GM12878 (cell line): ENCODE measurements around the gene RBM45. TPM values are rescaled to one million over a fixed set of nuclear protein-coding genes. Genes with fewer than 3 reads are reported as not detected.

Experiments
- ATAC-seq: fragments of 200-7000 bp; cut with Tn5 transposase; 3 replicates; pipeline ENCODE4 v1.9.1; 2020; ENCODE audit warnings: mild to moderate bottlenecking, moderate library complexity
- BruUV-seq: library from RNA; stranded (reverse); fragments of 400-500 nt; replicated peaks from 2 replicates; lab custom pipeline; 2021; lab: Mats Ljungman, UMichigan
- CTCF ChIA-PET: fragments of 300-600 bp; sonication (Branson Sonifier 250); formaldehyde crosslinking; extraction: SDS; loops from one replicate; lab custom pipeline; 2021; ENCODE audit warnings: inconsistent platforms; lab: Yijun Ruan, JAX
- POLR2A ChIA-PET: fragments of 350-600 bp; formaldehyde crosslinking; extraction: SDS; loops from one replicate; lab custom pipeline; 2021; ENCODE audit warnings: inconsistent platforms; lab: Charles Lee
- RAD21 ChIA-PET: fragments of 300-600 bp; sonication (Branson Sonifier 250); formaldehyde crosslinking; loops from one replicate; lab custom pipeline; 2023; ENCODE audit warnings: antibody characterized with exemption; ENCODE audit not compliant: unreplicated experiment; lab: Charles Lee
- SMC1A ChIA-PET: fragments of 300-600 bp; sonication (Branson Sonifier 250); formaldehyde crosslinking; loops from one replicate; lab custom pipeline; 2023; ENCODE audit not compliant: unreplicated experiment, uncharacterized antibody; lab: Charles Lee
- DNase-seq: peaks from one replicate; pipeline ENCODE4 v3.0.0-alpha.2; 2011; ENCODE audit warnings: low read depth, low spot score
- FAIRE-seq: peaks from 3 replicates; lab custom pipeline; 2011; peaks lifted over from hg19 to GRCh38; lab: Jason Lieb, UNC
- H2AFZ ChIP-seq: 2 replicates; pipeline ENCODE4 v1.6.0; 2011; ENCODE audit warnings: low read depth, low read length, control low read depth; ENCODE audit not compliant: control insufficient read depth
- H3K27ac ChIP-seq: 2 replicates; pipeline ENCODE4 v1.5.1; 2011; ENCODE audit warnings: control low read depth; ENCODE audit not compliant: control insufficient read depth, insufficient read depth
- H3K27me3 ChIP-seq, 2 experiments: replicated peaks in 1 of 2; 2 replicates each; pipeline versions ENCODE4 v1.6.0 to v1.6.1; 2011; ENCODE audit warnings: low read length in 1 of 2; ENCODE audit not compliant: control insufficient read depth in 2 of 2, insufficient read depth in 2 of 2
- H3K36me3 ChIP-seq, 2 experiments: 2 replicates each; pipeline ENCODE4 v1.5.1; 2011; ENCODE audit warnings: low read length in 1 of 2; ENCODE audit not compliant: control insufficient read depth in 2 of 2, insufficient read depth in 2 of 2
- H3K4me1 ChIP-seq: 2 replicates; pipeline ENCODE4 v1.6.1; 2011; ENCODE audit warnings: mild to moderate bottlenecking, low read length, moderate library complexity, mixed read lengths; ENCODE audit not compliant: control insufficient read depth, insufficient read depth
- H3K4me2 ChIP-seq: 2 replicates; pipeline ENCODE4 v1.6.0; 2011; ENCODE audit warnings: control low read depth; ENCODE audit not compliant: control insufficient read depth, insufficient read depth
- H3K4me3 ChIP-seq: fragments of 200-600 bp; sonication (generic); 2 replicates; pipeline ENCODE4 v1.5.1; 2016
- H3K79me2 ChIP-seq: 2 replicates; pipeline ENCODE4 v1.6.0; 2011; ENCODE audit warnings: low read length; ENCODE audit not compliant: control insufficient read depth, insufficient read depth
- H3K9ac ChIP-seq: 2 replicates; pipeline ENCODE4 v1.8.0; 2011; ENCODE audit warnings: low read length, control low read depth, mixed read lengths; ENCODE audit not compliant: control insufficient read depth, insufficient read depth
- H3K9me3 ChIP-seq: replicated peaks from 3 replicates; pipeline ENCODE4 v1.5.1; 2011; ENCODE audit warnings: mild to moderate bottlenecking, low read length; ENCODE audit not compliant: control insufficient read depth, insufficient read depth
- H4K20me1 ChIP-seq: 2 replicates; pipeline ENCODE4 v1.6.0; 2011; ENCODE audit not compliant: control insufficient read depth, insufficient read depth
- ATF2 ChIP-seq: IDR thresholded peaks from 2 replicates; pipeline ENCODE4 v1.6.1; 2012; ENCODE audit warnings: low read length, inconsistent platforms
- ATF3 ChIP-seq: IDR thresholded peaks from 2 replicates; pipeline ENCODE4 v1.6.1; 2011; ENCODE audit warnings: low read depth, mild to moderate bottlenecking, low read length, moderate library complexity, borderline replicate concordance; ENCODE audit errors: extremely low read depth
- CREM ChIP-seq: IDR thresholded peaks from 2 replicates; pipeline ENCODE4 v1.6.1; 2014; ENCODE audit warnings: antibody characterized with exemption, low read depth
- DPF2 ChIP-seq: fragments of 450-650 bp; IDR thresholded peaks from 2 replicates; pipeline ENCODE4 v1.6.1; 2017; ENCODE audit warnings: mild to moderate bottlenecking
- ESRRA ChIP-seq: IDR thresholded peaks from 2 replicates; pipeline ENCODE4 v1.6.1; 2012; ENCODE audit warnings: mild to moderate bottlenecking, low read length, improper control_type of control experiment
- PAX8 ChIP-seq: fragments of 450-650 bp; IDR thresholded peaks from 2 replicates; pipeline ENCODE4 v1.6.1; 2017; ENCODE audit warnings: mild to moderate bottlenecking, moderate library complexity
- POU2F2 ChIP-seq: IDR thresholded peaks from 3 replicates; pipeline ENCODE4 v1.6.1; 2011; ENCODE audit warnings: low read depth, mild to moderate bottlenecking, low read length, borderline replicate concordance
- RBBP5 ChIP-seq: fragments of 200-600 bp; sonication (generic); conservative IDR thresholded peaks from 2 replicates; pipeline ENCODE4 v1.6.1; 2016
- SMARCA5 ChIP-seq: fragments of 450-650 bp; IDR thresholded peaks from 2 replicates; pipeline ENCODE4 v1.6.1; 2017; ENCODE audit warnings: mild to moderate bottlenecking
- SUPT20H ChIP-seq: IDR thresholded peaks from 2 replicates; pipeline ENCODE4 v1.6.1; 2011; ENCODE audit warnings: low read depth, mild to moderate bottlenecking, low read length, moderate library complexity, borderline replicate concordance; ENCODE audit not compliant: control insufficient read depth
- SUZ12 ChIP-seq: fragments of 200-600 bp; sonication (generic); IDR thresholded peaks from one replicate; pipeline ENCODE4 v1.6.1; 2018; ENCODE audit warnings: antibody characterized with exemption, mild to moderate bottlenecking; ENCODE audit not compliant: unreplicated experiment
- TAF1 ChIP-seq: IDR thresholded peaks from 2 replicates; pipeline ENCODE4 v1.6.1; 2011; ENCODE audit warnings: mild to moderate bottlenecking, low read depth, low read length, borderline replicate concordance
- TARDBP ChIP-seq: IDR thresholded peaks from 2 replicates; pipeline ENCODE4 v1.6.1; 2016; ENCODE audit warnings: borderline replicate concordance
- TCF3 ChIP-seq: IDR thresholded peaks from 2 replicates; pipeline ENCODE4 v1.6.1; 2012; ENCODE audit warnings: low read depth, mild to moderate bottlenecking, low read length, borderline replicate concordance; ENCODE audit not compliant: insufficient read depth
- ZNF207 ChIP-seq: fragments of 450-650 bp; IDR thresholded peaks from 2 replicates; pipeline ENCODE4 v1.6.1; 2014; ENCODE audit warnings: antibody characterized with exemption, mild to moderate bottlenecking, borderline replicate concordance
- ZZZ3 ChIP-seq: IDR thresholded peaks from 2 replicates; pipeline ENCODE4 v1.6.1; 2011; ENCODE audit warnings: low read depth; ENCODE audit not compliant: control insufficient read depth, insufficient read length
- WGBS: methylation state at CpG from one replicate; pipeline ENCODE4 v1.1.6; 2016; ENCODE audit warnings: low lambda C conversion rate; ENCODE audit not compliant: insufficient replicate concordance, insufficient coverage; ENCODE audit errors: missing lambda C conversion rate; 5-methylcytosine and 5-hydroxymethylcytosine counted together
- in situ Hi-C: fragments of 300-500 bp; cut with MboI; formaldehyde crosslinking; loops from 9 replicates; pipeline ENCODE4 v1.14.3; 2018; ENCODE audit warnings: mixed read lengths
- intact Hi-C: fragments of 100-400 bp; cut with micrococcal nuclease; formaldehyde crosslinking; loops from one replicate; pipeline ENCODE4 v1.14.2; 2022; ENCODE audit not compliant: unreplicated experiment
- polyA plus RNA-seq, 11 experiments: library from polyadenylated mRNA; depleted of rRNA in 4 of 11; unstranded in 6 of 11; stranded (reverse) in 5 of 11; fragments of >200 nt; fragmentation: Nextera tagmentation in 4 of 11; fragmentation: Illumina TruSeq in 1 of 11; extraction: Ambion mirVana in 4 of 11; extraction: Trizol in 1 of 11; gene quantifications; 1 replicate in 1 of 11; 2 replicates in 10 of 11; pipeline versions ENCODE4 v1.2.1 to v1.2.3, GENCODE V29; 2011 to 2016; ENCODE audit warnings: inconsistent platforms in 2 of 11, missing spikeins in 2 of 11, low read depth in 1 of 11
- total RNA-seq, 4 experiments: library from RNA; depleted of rRNA in 3 of 4; stranded (reverse); fragments of >200 nt in 3 of 4; fragmentation: Illumina TruSeq in 1 of 4; extraction: Trizol in 1 of 4; gene quantifications; 2 replicates each; pipeline versions ENCODE4 v1.2.1 to v1.2.3, GENCODE V29; 2013 to 2021
- TF ChIP-seq, protein P1 (sequence below): fragments of 450-650 bp; IDR thresholded peaks from 2 replicates; pipeline ENCODE4 v1.6.1; 2017; ENCODE audit warnings: borderline replicate concordance
- TF ChIP-seq, protein P2 (sequence below): fragments of 450-650 bp; formaldehyde crosslinking; IDR thresholded peaks from 2 replicates; pipeline ENCODE4 v1.4.0; 2022; ENCODE audit warnings: mild to moderate bottlenecking, moderate library complexity

Gene RBM45
- total and polyA plus RNA-seq, 10 of the 15 experiments (the other 5 are each of a cell fraction or from before 2014, with no cell fraction given), result 6.2 to 21.7 (median 14.6) TPM

- TF ChIP-seq ZNF207 (no peak), ESRRA (no peak), TARDBP (no peak), DPF2 (no peak), RBBP5 (no peak)
Observed at GRCh38 chr2:178066324-178066723, 45.9 kb upstream of the RBM45 start (continued).

GRCh38 chr2:178066890-178067669, 45.2 kb upstream of the RBM45 start:
- TF ChIP-seq CREM, result no peak
- TF ChIP-seq TARDBP, result no peak
- no peak for TF ChIP-seq TCF3
- TF ChIP-seq SMARCA5, result no peak
- no peak for TF ChIP-seq ZZZ3
- TF ChIP-seq SUPT20H, result no peak
- no peak for TF ChIP-seq SUZ12
- TF ChIP-seq, protein P1, sequence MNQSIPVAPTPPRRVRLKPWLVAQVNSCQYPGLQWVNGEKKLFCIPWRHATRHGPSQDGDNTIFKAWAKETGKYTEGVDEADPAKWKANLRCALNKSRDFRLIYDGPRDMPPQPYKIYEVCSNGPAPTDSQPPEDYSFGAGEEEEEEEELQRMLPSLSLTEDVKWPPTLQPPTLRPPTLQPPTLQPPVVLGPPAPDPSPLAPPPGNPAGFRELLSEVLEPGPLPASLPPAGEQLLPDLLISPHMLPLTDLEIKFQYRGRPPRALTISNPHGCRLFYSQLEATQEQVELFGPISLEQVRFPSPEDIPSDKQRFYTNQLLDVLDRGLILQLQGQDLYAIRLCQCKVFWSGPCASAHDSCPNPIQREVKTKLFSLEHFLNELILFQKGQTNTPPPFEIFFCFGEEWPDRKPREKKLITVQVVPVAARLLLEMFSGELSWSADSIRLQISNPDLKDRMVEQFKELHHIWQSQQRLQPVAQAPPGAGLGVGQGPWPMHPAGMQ, result no peak
- TF ChIP-seq ATF3, result no peak
- no peak for TF ChIP-seq ATF2
- TF ChIP-seq POU2F2, result no peak
- TF ChIP-seq TAF1, result no peak
- TF ChIP-seq, protein P2, sequence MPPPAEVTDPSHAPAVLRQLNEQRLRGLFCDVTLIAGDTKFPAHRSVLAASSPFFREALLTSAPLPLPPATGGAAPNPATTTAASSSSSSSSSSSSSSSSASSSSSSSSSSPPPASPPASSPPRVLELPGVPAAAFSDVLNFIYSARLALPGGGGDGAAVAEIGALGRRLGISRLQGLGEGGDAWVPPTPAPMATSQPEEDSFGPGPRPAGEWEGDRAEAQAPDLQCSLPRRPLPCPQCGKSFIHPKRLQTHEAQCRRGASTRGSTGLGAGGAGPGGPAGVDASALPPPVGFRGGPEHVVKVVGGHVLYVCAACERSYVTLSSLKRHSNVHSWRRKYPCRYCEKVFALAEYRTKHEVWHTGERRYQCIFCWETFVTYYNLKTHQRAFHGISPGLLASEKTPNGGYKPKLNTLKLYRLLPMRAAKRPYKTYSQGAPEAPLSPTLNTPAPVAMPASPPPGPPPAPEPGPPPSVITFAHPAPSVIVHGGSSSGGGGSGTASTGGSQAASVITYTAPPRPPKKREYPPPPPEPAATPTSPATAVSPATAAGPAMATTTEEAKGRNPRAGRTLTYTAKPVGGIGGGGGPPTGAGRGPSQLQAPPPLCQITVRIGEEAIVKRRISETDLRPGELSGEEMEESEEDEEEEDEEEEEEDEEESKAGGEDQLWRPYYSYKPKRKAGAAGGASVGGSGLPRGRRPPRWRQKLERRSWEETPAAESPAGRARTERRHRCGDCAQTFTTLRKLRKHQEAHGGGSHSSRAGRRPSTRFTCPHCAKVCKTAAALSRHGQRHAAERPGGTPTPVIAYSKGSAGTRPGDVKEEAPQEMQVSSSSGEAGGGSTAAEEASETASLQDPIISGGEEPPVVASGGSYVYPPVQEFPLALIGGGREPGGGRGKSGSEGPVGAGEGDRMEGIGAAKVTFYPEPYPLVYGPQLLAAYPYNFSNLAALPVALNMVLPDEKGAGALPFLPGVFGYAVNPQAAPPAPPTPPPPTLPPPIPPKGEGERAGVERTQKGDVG (CRISPR knock-in tag), result no peak
- TF ChIP-seq PAX8, result no peak
- BruUV-seq, result no TSS peak
- intact Hi-C loops (no loop called here), in situ Hi-C loops (no loop called here)
- Histone ChIP-seq H2AFZ (no peak overlapping the region), H3K4me3 (no peak overlapping the region), H3K79me2 (no peaks in the 10 kb centered on the region), H3K27ac (no peak overlapping the region), H3K4me2 (no peak overlapping the region), H4K20me1 (no peaks in the 10 kb centered on the region), H3K9ac (no peak overlapping the region), H3K27me3 (peaks cover 2 to 7% of the 10 kb centered on the region in 2 experiments), H3K36me3 (no peaks in the 10 kb centered on the region), H3K9me3 (no peaks in the 10 kb centered on the region), H3K4me1 (no peaks in the 10 kb centered on the region)
- 0% methylated on average over 1 of the region's 1 CpG for WGBS
- POLR2A ChIA-PET, result no interaction called here
- DNase-seq (no peak), FAIRE-seq (no peak), ATAC-seq (no peak)
- SMC1A ChIA-PET, result no interaction called here
- RAD21 ChIA-PET, result no interaction called here
- CTCF ChIA-PET, result no interaction called here
